Loucy (cell line): ENCODE results near the gene NOP16.
A peak's percentile ranks its signal among the peaks of the same experiment; 100 is the strongest.

Experiments
- H2AFZ ChIP-seq: fragments of 200-600 bp; sonication (generic); 2 replicates; pipeline ENCODE4 v1.6.0; 2016; ENCODE audit warnings: antibody characterized with exemption, mild to moderate bottlenecking, low read length, moderate library complexity
- H3F3A ChIP-seq: fragments of 200-600 bp; 2 replicates; pipeline ENCODE4 v1.6.0; 2016; ENCODE audit warnings: antibody characterized with exemption, low read depth, mild to moderate bottlenecking
- H3K27me3 ChIP-seq: fragments of 200-600 bp; sonication (generic); 2 replicates; pipeline ENCODE4 v1.6.1; 2014; ENCODE audit warnings: low read length, mild to moderate bottlenecking; ENCODE audit not compliant: insufficient read depth, poor library complexity, severe bottlenecking
- H3K36me3 ChIP-seq: fragments of 200-600 bp; sonication (generic); 2 replicates; pipeline ENCODE4 v1.6.1; 2016; ENCODE audit warnings: low read length; ENCODE audit not compliant: insufficient read depth
- H3K4me1 ChIP-seq: fragments of 200-600 bp; sonication (generic); 2 replicates; pipeline ENCODE4 v1.5.1; 2014; ENCODE audit warnings: low read length, mild to moderate bottlenecking; ENCODE audit not compliant: insufficient read depth, poor library complexity, severe bottlenecking
- H3K4me2 ChIP-seq: fragments of 200-600 bp; sonication (generic); 2 replicates; pipeline ENCODE4 v1.6.0; 2014; ENCODE audit warnings: antibody characterized with exemption, low read length, low read depth, mild to moderate bottlenecking; ENCODE audit not compliant: poor library complexity, severe bottlenecking
- H3K4me3 ChIP-seq: fragments of 200-600 bp; sonication (generic); 2 replicates; pipeline ENCODE4 v1.5.1; 2014; ENCODE audit warnings: low read length, mild to moderate bottlenecking, mixed read lengths; ENCODE audit not compliant: poor library complexity, severe bottlenecking
- H3K79me2 ChIP-seq: fragments of 200-600 bp; sonication (generic); 2 replicates; pipeline ENCODE4 v1.6.1; 2014; ENCODE audit warnings: low read length; ENCODE audit not compliant: insufficient read depth
- H3K9ac ChIP-seq: fragments of 200-600 bp; sonication (generic); 2 replicates; pipeline ENCODE4 v1.6.0; 2014; ENCODE audit warnings: mild to moderate bottlenecking, low read depth, low read length, moderate library complexity; ENCODE audit not compliant: poor library complexity, severe bottlenecking
- H3K9me2 ChIP-seq: fragments of 200-600 bp; sonication (generic); replicated peaks from 2 replicates; pipeline ENCODE4 v1.6.1; 2016; ENCODE audit warnings: low read depth, low read length, mixed read lengths
- H3K9me3 ChIP-seq: fragments of 200-600 bp; sonication (generic); 2 replicates; pipeline ENCODE4 v1.6.1; 2014; ENCODE audit warnings: mild to moderate bottlenecking, antibody characterized with exemption, low read length, low read depth; ENCODE audit not compliant: insufficient read depth
- H4K20me1 ChIP-seq: fragments of 200-600 bp; sonication (generic); 2 replicates; pipeline ENCODE4 v1.6.0; 2014; ENCODE audit warnings: antibody characterized with exemption, low read length, mild to moderate bottlenecking; ENCODE audit not compliant: insufficient read depth, poor library complexity, severe bottlenecking
- CTCF ChIP-seq: fragments of 200-600 bp; sonication (generic); conservative IDR thresholded peaks from 2 replicates; pipeline ENCODE4 v1.5.1; 2014; ENCODE audit warnings: mild to moderate bottlenecking, antibody characterized with exemption, low read length
- EZH2phosphoT487 ChIP-seq: fragments of 200-600 bp; IDR thresholded peaks from 2 replicates; pipeline ENCODE4 v1.6.1; 2018; ENCODE audit warnings: antibody characterized with exemption, mild to moderate bottlenecking, moderate library complexity, borderline replicate concordance

NOP16 gene

GRCh38 chr5:176429972-176430371 is 41.6 kb upstream of the NOP16 start:
- Histone ChIP-seq H4K20me1 (no peaks in the 10 kb centered on the region), H3K9me3 (no peaks in the 10 kb centered on the region)
- TF ChIP-seq EZH2phosphoT487, result no peak
- peak; percentile 25; the same call in 1 of the 2 replicates for TF ChIP-seq CTCF

GRCh38 chr5:176427971-176428370 is 39.6 kb upstream of the NOP16 start:
- Histone ChIP-seq H3F3A (no peaks in the 10 kb centered on the region), H3K4me2 (no peak overlapping the region), H3K9me3 (no peaks in the 10 kb centered on the region), H3K4me1 (peaks cover 7% of the 10 kb centered on the region), H3K36me3 (no peaks in the 10 kb centered on the region), H3K79me2 (no peaks in the 10 kb centered on the region), H3K4me3 (no peak overlapping the region), H4K20me1 (no peaks in the 10 kb centered on the region), H3K9ac (no peak overlapping the region), H3K27me3 (no peaks in the 10 kb centered on the region), H3K9me2 (no peaks in the 10 kb centered on the region), H2AFZ (no peak overlapping the region)
- TF ChIP-seq CTCF, result no peak
- TF ChIP-seq EZH2phosphoT487, result no peak

More at GRCh38 chr5:176429972-176430371, 41.6 kb upstream of the NOP16 start:
- no peaks in the 10 kb centered on the region for H3K36me3 ChIP-seq
- H3K4me2 ChIP-seq, result peak overlapping the region; percentile 51
- H2AFZ ChIP-seq, result peak overlapping the region; percentile 55; the same call in 1 of the 2 replicates
- peaks cover 7% of the 10 kb centered on the region for H3K4me1 ChIP-seq
- no peak overlapping the region for H3K9ac ChIP-seq
- H3K79me2 ChIP-seq, result no peaks in the 10 kb centered on the region
- no peaks in the 10 kb centered on the region for H3F3A ChIP-seq
- H3K9me2 ChIP-seq, result no peaks in the 10 kb centered on the region
- H3K4me3 ChIP-seq, result peak overlapping the region; percentile 32
- H3K27me3 ChIP-seq, result no peaks in the 10 kb centered on the region

GRCh38 chr5:176426876-176427275 is 38.5 kb upstream of the NOP16 start:
- no peak overlapping the region for H2AFZ ChIP-seq

More at GRCh38 chr5:176426876-176427275, 38.5 kb upstream of the NOP16 start:
- Histone ChIP-seq H3K4me2 (no peak overlapping the region), H3K9me2 (no peaks in the 10 kb centered on the region), H3K4me1 (peaks cover 7% of the 10 kb centered on the region), H3K9ac (no peak overlapping the region), H3K4me3 (no peak overlapping the region), H3K79me2 (no peaks in the 10 kb centered on the region), H4K20me1 (no peaks in the 10 kb centered on the region), H3K27me3 (no peaks in the 10 kb centered on the region), H3K9me3 (no peaks in the 10 kb centered on the region), H3K36me3 (no peaks in the 10 kb centered on the region), H3F3A (no peaks in the 10 kb centered on the region)
- TF ChIP-seq EZH2phosphoT487 (no peak), CTCF (no peak)
